A673 (cell line): ENCODE data around the gene CCN2.
"Not testable (repeated sequence)": the region's sequence is repeated elsewhere in the genome, so short reads cannot be mapped to it uniquely, and the experiment has no call there.

Experiments used
- CTCF ChIP-seq: fragments of 300-800, 200-600 bp; sonication (generic); conservative IDR thresholded peaks from 2 replicates; pipeline ENCODE4 v1.5.1; 2017; ENCODE audit warnings: low read depth, mild to moderate bottlenecking, antibody characterized with exemption, low read length, moderate library complexity, mixed read lengths
- EZH2 ChIP-seq: fragments of 200-600 bp; sonication (generic); IDR thresholded peaks from 2 replicates; pipeline ENCODE4 v1.6.1; 2017; ENCODE audit warnings: borderline replicate concordance, low read depth, mild to moderate bottlenecking, mixed read lengths, antibody characterized with exemption, low read length; ENCODE audit not compliant: poor library complexity, severe bottlenecking

GRCh38 chr6:131903734-131904133 lies 47.4 kb downstream of the CCN2 start:
- TF ChIP-seq CTCF, EZH2: not testable (repeated sequence)
